Large intestine (tissue), 3 donors: ENCODE measurements around the gene MAML2. TPM values are rescaled to one million over a fixed set of nuclear protein-coding genes. Genes with fewer than 3 reads are reported as not detected.
A peak's percentile ranks its signal among the peaks of the same experiment; 100 is the strongest.

Experiments used
- DNase-seq, 2 donors: peaks; one replicate each; pipeline versions ENCODE4 v3.0.0 to v3.0.0-alpha.2; 2013
- H3K27ac ChIP-seq: one replicate; pipeline ENCODE4 v1.5.1; 2013; ENCODE audit warnings: low read length
- H3K27me3 ChIP-seq: 2 replicates; pipeline ENCODE4 v1.6.1; 2013; ENCODE audit warnings: low read length; ENCODE audit not compliant: control insufficient read depth, insufficient read depth
- H3K36me3 ChIP-seq: 2 replicates; pipeline ENCODE4 v1.6.1; 2013; ENCODE audit warnings: low read length; ENCODE audit not compliant: control insufficient read depth, insufficient read depth
- H3K4me1 ChIP-seq: one replicate; pipeline ENCODE4 v1.6.1; 2013; ENCODE audit warnings: low read length; ENCODE audit not compliant: control insufficient read depth, insufficient read depth
- H3K4me3 ChIP-seq: one replicate; pipeline ENCODE4 v1.5.1; 2013; ENCODE audit warnings: low read length
- H3K9me3 ChIP-seq: one replicate; pipeline ENCODE4 v1.6.1; 2013; ENCODE audit warnings: mild to moderate bottlenecking, low read depth, low read length, moderate library complexity; ENCODE audit not compliant: control insufficient read depth
- WGBS: methylation state at CpG from one replicate; pipeline ENCODE4 v1.1.5; 2013; ENCODE audit warnings: low lambda C conversion rate; ENCODE audit not compliant: insufficient coverage; 5-methylcytosine and 5-hydroxymethylcytosine counted together
- polyA plus RNA-seq: library from polyadenylated mRNA; unstranded; fragments of 120-200 nt; gene quantifications from one replicate; pipeline ENCODE4 v1.2.1, GENCODE V29; 2013

MAML2 gene
- polyA plus RNA-seq, 1 donor = 11.2 TPM

DNA sequence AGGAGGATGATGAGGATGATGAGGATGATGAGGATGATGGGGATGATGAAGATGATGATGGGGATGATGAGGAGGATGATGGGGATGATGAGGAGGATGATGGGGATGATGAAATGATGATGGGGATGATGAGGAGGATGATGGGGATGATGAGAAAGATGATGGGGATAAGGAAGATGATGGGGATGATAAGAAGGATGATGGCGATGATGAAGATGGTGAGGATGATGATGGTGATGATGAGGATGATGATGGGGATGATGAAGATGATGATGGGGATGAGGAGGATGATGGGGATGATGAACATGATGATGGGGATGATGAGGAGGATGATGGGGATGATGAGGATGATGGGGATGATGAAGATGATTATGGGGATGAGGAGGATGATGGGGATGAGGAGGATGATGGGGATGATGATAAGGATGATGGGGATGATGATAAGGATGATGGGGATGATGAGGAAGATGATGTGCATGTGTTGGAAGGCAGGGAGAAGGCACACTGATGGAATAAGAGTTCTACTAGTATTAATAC is 340.2 kb downstream of the MAML2 start:
- Histone ChIP-seq H3K27me3 (no peaks in the 10 kb centered on the region), H3K36me3 (no peaks in the 10 kb centered on the region), H3K27ac (no peak overlapping the region), H3K4me1 (peaks cover 4% of the 10 kb centered on the region), H3K4me3 (no peak overlapping the region), H3K9me3 (no peaks in the 10 kb centered on the region)
- 100% methylated on average over 1 of the region's 1 CpG for WGBS
- no peak for DNase-seq

DNA sequence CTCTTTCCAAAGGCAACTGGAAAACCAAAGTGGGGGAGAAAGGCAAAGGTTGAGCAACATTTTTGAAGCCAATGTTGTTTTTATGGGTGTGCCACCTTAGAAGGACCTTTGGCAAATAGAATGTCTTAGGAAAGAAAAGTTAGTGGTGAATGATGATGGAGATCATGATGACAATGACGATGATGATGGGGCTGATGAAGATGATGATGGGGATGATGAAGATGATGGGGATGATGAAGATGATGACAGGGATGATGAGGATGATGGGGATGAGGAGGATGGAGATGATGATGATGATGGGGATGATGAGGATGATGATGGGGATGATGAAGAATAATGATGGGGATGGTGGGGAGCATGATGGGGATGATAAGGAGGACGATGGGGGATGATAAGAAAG is 340.7 kb downstream of the MAML2 start:
- DNase-seq = no peak
- Histone ChIP-seq H3K9me3 (no peaks in the 10 kb centered on the region), H3K4me1 (peaks cover 4% of the 10 kb centered on the region), H3K4me3 (no peak overlapping the region), H3K36me3 (no peaks in the 10 kb centered on the region), H3K27ac (no peak overlapping the region), H3K27me3 (no peaks in the 10 kb centered on the region)
- WGBS = 100% methylated on average over 2 of the region's 2 CpGs

DNA sequence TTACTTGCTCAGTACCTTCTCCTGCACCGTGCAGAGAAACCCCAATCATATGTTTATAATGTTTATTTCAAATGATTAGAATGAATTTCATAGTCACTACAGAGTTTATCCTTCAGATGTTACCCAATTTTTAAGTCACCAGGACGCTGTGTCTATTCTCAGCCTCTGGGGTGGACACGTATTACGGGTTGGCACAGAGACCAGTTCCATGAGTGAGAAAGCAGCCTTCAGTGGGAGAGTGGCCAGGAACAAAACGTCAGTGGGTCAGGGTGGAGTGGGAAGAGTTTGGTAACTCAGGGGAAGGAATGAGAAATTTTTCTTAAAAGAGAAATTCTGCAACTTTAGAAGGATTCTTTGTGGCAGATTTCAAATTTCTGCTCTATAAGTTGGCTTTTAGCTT is 342.0 kb downstream of the MAML2 start:
- no peak overlapping the region for H3K27ac ChIP-seq
- H3K36me3 ChIP-seq = no peaks in the 10 kb centered on the region
- no peak overlapping the region for H3K4me3 ChIP-seq
- H3K4me1 ChIP-seq = peaks cover 4% of the 10 kb centered on the region
- H3K27me3 ChIP-seq = no peaks in the 10 kb centered on the region
- DNase-seq = no peak
- 70% methylated on average over 2 of the region's 5 CpGs for WGBS
- no peaks in the 10 kb centered on the region for H3K9me3 ChIP-seq

DNA sequence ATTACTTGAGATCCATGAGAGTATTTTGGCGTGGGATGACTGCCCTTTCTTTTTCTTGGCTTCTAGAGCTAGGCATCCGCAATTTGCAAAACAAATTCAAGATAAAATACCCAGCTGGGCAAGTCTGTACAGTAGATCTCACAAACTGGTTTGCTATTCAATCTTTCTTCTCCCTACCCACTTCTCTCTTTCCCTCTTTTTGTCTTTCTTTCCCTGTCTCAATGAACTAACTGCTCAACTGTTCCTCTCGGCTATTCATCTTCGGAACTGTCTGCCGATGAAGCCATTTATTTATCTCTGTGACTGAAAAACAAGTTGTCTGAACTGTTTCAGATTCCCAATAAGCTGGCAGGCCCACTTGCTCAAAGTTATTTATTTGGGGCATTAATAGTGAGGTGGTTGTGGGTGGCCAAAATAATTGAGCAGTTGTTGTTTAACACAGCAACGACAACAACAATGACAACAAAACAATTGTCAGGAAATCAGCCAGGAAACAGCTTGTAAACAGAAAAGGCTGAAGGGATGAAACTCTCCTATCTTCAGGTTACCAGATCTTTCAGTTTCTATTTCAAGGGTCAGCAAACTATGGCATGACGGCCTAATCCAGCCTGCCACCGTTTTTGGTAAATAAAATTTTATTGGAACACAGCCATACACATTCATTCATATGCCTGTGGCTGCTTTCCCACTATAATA is 343.1 kb downstream of the MAML2 start:
- 79% methylated on average over 4 of the region's 8 CpGs for WGBS
- H3K9me3 ChIP-seq = no peaks in the 10 kb centered on the region
- H3K4me1 ChIP-seq = peaks cover 4% of the 10 kb centered on the region
- H3K27me3 ChIP-seq = no peaks in the 10 kb centered on the region
- peak overlapping the region; percentile 59 for H3K27ac ChIP-seq
- no peaks in the 10 kb centered on the region for H3K36me3 ChIP-seq
- H3K4me3 ChIP-seq = no peak overlapping the region
- DNase-seq = peak in 1 of 2 donors; percentile 45

DNA sequence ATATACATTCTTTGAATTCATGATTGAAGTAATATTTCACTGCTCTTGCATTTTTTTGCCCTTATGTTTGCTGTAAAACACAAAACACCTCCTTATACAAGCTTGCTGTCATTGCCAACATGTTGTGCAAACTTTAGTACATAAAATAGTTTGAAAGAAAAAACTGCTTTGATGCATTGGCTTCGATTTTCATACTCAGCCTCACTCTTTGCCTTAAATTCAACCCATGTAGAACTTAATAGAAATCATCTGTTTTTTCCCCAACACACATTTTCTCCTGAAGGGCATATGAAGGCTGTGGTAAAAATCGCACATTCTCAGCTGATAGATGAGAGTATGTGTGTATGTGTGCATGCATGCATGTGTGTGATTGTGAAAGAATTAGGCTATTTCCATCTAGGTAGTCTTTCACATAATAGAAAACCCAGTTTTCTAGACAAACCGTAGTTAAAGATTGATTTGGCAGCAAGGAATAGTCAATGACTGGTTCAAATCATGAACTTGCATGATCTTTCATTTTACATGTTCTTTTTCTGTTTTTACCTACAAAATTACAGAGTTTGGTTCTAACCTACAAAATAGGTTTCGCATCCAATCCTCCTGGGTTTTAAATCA is 346.3 kb downstream of the MAML2 start:
- 100% methylated on average over 2 of the region's 4 CpGs for WGBS

DNA sequence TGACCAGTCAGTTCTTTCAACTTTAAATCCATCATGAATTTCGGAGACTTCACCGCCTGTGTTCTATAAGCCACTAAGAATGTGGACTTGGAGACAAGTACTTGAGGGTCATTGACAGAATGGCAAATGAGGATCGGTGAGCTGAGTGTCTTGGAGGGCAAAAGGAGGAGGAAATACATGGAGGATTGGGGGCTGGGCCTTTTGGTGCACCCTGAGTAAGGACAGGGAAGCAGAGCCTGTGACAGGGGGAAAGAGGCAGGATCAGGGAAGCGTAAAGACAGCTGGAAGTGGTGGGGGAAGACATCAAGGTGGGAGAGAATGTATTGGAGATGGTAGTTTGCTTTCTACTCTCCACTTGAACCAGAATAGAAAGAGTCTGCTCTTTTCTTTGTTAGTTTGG is 348.7 kb downstream of the MAML2 start:
- Histone ChIP-seq H3K27ac (peak overlapping the region; percentile 22), H3K4me3 (no peak overlapping the region), H3K36me3 (peaks cover 3% of the 10 kb centered on the region), H3K9me3 (no peaks in the 10 kb centered on the region), H3K27me3 (no peaks in the 10 kb centered on the region), H3K4me1 (peaks cover 14% of the 10 kb centered on the region)
- no peak for DNase-seq
- 80% methylated on average over 1 of the region's 4 CpGs for WGBS

More for the DNA sequence above, 346.3 kb downstream of the MAML2 start:
- no peak overlapping the region for H3K27ac ChIP-seq
- H3K36me3 ChIP-seq = no peaks in the 10 kb centered on the region
- no peaks in the 10 kb centered on the region for H3K27me3 ChIP-seq
- H3K9me3 ChIP-seq = no peaks in the 10 kb centered on the region
- H3K4me1 ChIP-seq = peaks cover 16% of the 10 kb centered on the region
- DNase-seq = no peak
- H3K4me3 ChIP-seq = no peak overlapping the region

DNA sequence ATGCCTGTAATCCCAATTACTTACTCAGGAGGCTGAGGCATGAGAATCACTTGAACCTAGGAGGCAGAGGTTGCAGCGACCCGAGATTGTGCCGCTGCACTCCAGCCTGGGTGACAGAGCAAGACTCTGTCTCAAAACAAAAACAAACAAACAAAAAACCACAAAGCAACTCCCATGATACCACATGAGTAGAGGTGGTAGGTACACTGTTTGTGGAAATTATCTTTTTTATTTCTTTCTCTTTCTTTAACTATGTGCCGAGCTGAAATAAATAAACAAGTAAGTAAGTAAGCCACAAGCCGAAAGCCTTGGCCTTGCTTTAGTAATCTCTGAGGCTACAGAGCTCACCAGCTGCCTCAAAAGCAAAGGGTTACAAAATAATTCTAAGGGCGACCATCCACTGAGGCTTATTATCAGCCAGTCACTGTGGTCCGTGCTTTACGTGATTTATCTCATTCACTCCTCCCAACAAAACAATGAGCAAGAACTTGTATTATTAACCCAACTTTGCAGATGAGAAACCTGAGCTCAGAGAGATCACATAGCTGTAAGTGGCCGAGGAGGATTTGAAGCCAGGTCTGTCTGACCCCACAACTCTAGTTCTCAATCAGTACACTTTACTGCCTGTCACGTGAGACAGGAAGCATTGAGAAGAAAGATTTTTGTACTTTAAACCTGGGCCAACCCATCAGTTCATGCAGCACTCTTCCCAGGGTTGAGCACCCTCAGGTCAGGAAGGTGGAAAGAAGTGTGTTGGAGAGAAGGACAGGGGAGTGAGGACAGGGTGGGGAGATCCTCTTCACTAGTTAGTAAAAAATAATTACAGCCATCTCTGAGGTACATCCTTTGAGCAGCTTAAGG is 349.3 kb downstream of the MAML2 start:
- Histone ChIP-seq H3K9me3 (no peaks in the 10 kb centered on the region), H3K4me1 (peaks cover 14% of the 10 kb centered on the region), H3K36me3 (peaks cover 3% of the 10 kb centered on the region), H3K27me3 (no peaks in the 10 kb centered on the region), H3K27ac (peak overlapping the region; percentile 22), H3K4me3 (no peak overlapping the region)
- peak; percentile 60 to 81 for DNase-seq
- no CpG with 5 or more reads among the region's 10 CpGs for WGBS

DNA sequence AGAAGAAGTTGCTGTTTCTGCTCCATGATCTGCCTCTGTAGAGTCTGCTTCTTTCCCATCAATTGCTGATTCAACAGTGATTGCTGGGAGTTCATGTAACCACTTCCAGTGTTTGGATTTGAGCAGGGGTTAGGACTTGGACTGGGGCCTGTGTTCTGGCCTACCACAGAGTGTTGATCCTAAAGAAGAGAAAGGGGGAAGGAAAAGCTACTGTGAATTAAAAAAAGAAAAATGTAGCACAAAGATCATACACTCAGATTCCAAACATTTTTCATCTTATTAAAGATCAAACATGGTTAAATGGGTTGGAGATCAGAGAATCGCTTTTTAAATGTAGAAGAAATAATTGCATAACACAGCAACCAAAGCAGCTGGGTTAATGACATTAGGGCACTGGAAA is 351.4 kb downstream of the MAML2 start:
- no peak for DNase-seq
- peaks cover 6% of the 10 kb centered on the region for H3K36me3 ChIP-seq
- no peak overlapping the region for H3K4me3 ChIP-seq
- no peaks in the 10 kb centered on the region for H3K9me3 ChIP-seq
- peaks cover 14% of the 10 kb centered on the region for H3K4me1 ChIP-seq
- H3K27ac ChIP-seq = no peak overlapping the region
- no peaks in the 10 kb centered on the region for H3K27me3 ChIP-seq
- no CpG with 5 or more reads among the region's 1 CpG for WGBS

DNA sequence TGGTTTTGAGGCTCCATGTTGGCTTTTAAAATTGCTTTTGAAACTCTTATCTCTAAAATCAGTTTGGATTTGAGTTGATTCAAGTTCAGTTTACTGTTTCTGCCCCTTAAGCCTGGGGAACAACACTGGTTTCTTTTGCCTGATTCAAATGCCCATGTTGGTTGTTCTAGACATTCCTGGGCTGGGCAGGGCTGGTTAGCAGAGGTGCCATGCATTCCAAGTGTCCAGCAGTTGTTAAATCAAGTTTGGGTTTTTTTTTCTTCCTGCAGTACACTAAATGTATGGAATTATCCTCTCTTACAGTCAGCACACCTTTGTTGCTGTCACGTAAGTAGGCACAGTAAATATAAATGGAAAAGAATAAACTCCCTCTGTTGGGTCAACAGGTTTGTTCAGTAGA is 351.9 kb downstream of the MAML2 start:
- no peak overlapping the region for H3K4me3 ChIP-seq
- no peaks in the 10 kb centered on the region for H3K9me3 ChIP-seq
- WGBS = no CpG with 5 or more reads among the region's 1 CpG
- peaks cover 14% of the 10 kb centered on the region for H3K4me1 ChIP-seq
- no peak overlapping the region for H3K27ac ChIP-seq
- no peaks in the 10 kb centered on the region for H3K27me3 ChIP-seq
- no peak for DNase-seq
- H3K36me3 ChIP-seq = peaks cover 10% of the 10 kb centered on the region

DNA sequence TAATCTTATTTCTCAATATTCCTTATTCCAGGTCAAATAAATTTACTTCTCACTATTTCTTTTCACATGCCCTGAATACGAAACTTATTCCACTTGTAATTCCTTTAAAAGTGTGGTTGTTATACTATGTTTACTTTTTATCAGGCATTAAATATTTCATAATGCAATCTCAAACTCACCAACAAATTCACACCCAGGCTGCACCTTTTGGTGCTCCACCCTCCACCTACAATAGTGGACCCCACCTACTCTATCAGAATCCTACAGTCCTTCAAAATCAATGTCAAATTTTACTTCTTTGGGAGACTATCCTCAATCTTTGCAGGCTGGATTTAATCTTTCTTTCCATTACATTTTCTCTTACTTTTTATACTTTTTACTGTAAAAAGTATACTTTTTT is 353.2 kb downstream of the MAML2 start:
- no peaks in the 10 kb centered on the region for H3K27me3 ChIP-seq
- DNase-seq = no peak
- H3K4me3 ChIP-seq = no peak overlapping the region
- H3K27ac ChIP-seq = no peak overlapping the region
- H3K9me3 ChIP-seq = no peaks in the 10 kb centered on the region
- H3K4me1 ChIP-seq = peaks cover 14% of the 10 kb centered on the region
- H3K36me3 ChIP-seq = peaks cover 10% of the 10 kb centered on the region
- WGBS = 100% methylated on average over 1 of the region's 1 CpG
